ENCODE results near the gene KIAA0930. TPM values are rescaled to one million over a fixed set of nuclear protein-coding genes. Genes with fewer than 3 reads are reported as not detected.

Gene KIAA0930
- total and polyA plus RNA-seq, 2 experiments from 2014 or later: 15.0 to 78.6 TPM

DNA sequence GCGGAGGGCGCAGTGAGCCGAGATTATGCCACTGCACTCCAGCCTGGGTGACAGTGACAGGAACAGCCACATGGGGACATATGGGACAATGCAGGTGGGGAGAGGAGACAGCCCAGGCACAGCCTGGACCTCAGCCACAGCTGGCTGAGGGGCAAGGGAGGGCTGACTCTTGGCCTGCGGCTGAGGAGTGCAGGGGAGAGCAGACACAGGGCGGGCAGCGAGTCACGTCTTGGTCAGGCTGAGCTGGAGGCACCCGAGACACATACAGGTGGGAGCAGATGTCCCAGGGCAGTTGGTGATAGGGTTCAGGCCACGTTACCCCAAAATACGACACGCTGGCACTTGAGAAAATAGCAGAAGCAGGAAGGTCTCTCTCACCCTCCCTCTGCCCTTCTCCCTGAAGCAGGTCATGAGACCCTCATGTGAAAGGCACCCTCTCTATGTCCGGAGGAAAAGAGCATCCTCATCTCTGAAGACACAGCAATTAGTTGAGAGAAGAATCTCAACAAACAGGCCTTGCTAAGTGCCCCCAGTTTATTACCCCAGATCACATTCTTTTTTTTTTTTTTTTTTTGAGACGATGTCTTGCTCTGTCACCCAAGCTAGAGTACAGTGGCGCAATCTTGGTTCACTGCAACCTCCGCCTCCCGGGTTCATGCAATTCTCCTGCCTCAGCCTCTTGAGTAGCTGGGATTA, 10.5 kb downstream of the KIAA0930 start (continued):
- TF ChIP-seq, protein P1, sequence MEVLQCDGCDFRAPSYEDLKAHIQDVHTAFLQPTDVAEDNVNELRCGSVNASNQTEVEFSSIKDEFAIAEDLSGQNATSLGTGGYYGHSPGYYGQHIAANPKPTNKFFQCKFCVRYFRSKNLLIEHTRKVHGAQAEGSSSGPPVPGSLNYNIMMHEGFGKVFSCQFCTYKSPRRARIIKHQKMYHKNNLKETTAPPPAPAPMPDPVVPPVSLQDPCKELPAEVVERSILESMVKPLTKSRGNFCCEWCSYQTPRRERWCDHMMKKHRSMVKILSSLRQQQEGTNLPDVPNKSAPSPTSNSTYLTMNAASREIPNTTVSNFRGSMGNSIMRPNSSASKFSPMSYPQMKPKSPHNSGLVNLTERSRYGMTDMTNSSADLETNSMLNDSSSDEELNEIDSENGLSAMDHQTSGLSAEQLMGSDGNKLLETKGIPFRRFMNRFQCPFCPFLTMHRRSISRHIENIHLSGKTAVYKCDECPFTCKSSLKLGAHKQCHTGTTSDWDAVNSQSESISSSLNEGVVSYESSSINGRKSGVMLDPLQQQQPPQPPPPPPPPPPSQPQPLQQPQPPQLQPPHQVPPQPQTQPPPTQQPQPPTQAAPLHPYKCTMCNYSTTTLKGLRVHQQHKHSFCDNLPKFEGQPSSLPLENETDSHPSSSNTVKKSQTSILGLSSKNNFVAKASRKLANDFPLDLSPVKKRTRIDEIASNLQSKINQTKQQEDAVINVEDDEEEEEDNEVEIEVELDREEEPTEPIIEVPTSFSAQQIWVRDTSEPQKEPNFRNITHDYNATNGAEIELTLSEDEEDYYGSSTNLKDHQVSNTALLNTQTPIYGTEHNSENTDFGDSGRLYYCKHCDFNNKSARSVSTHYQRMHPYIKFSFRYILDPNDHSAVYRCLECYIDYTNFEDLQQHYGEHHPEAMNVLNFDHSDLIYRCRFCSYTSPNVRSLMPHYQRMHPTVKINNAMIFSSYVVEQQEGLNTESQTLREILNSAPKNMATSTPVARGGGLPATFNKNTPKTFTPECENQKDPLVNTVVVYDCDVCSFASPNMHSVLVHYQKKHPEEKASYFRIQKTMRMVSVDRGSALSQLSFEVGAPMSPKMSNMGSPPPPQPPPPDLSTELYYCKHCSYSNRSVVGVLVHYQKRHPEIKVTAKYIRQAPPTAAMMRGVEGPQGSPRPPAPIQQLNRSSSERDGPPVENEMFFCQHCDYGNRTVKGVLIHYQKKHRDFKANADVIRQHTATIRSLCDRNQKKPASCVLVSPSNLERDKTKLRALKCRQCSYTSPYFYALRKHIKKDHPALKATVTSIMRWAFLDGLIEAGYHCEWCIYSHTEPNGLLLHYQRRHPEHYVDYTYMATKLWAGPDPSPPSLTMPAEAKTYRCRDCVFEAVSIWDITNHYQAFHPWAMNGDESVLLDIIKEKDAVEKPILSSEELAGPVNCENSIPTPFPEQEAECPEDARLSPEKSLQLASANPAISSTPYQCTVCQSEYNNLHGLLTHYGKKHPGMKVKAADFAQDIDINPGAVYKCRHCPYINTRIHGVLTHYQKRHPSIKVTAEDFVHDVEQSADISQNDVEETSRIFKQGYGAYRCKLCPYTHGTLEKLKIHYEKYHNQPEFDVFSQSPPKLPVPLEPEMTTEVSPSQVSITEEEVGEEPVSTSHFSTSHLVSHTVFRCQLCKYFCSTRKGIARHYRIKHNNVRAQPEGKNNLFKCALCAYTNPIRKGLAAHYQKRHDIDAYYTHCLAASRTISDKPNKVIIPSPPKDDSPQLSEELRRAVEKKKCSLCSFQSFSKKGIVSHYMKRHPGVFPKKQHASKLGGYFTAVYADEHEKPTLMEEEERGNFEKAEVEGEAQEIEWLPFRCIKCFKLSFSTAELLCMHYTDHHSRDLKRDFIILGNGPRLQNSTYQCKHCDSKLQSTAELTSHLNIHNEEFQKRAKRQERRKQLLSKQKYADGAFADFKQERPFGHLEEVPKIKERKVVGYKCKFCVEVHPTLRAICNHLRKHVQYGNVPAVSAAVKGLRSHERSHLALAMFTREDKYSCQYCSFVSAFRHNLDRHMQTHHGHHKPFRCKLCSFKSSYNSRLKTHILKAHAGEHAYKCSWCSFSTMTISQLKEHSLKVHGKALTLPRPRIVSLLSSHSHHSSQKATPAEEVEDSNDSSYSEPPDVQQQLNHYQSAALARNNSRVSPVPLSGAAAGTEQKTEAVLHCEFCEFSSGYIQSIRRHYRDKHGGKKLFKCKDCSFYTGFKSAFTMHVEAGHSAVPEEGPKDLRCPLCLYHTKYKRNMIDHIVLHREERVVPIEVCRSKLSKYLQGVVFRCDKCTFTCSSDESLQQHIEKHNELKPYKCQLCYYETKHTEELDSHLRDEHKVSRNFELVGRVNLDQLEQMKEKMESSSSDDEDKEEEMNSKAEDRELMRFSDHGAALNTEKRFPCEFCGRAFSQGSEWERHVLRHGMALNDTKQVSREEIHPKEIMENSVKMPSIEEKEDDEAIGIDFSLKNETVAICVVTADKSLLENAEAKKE (CRISPR knock-in tag; IDR thresholded peaks at IDR 0.05): no peak
- TF ChIP-seq, protein P2, sequence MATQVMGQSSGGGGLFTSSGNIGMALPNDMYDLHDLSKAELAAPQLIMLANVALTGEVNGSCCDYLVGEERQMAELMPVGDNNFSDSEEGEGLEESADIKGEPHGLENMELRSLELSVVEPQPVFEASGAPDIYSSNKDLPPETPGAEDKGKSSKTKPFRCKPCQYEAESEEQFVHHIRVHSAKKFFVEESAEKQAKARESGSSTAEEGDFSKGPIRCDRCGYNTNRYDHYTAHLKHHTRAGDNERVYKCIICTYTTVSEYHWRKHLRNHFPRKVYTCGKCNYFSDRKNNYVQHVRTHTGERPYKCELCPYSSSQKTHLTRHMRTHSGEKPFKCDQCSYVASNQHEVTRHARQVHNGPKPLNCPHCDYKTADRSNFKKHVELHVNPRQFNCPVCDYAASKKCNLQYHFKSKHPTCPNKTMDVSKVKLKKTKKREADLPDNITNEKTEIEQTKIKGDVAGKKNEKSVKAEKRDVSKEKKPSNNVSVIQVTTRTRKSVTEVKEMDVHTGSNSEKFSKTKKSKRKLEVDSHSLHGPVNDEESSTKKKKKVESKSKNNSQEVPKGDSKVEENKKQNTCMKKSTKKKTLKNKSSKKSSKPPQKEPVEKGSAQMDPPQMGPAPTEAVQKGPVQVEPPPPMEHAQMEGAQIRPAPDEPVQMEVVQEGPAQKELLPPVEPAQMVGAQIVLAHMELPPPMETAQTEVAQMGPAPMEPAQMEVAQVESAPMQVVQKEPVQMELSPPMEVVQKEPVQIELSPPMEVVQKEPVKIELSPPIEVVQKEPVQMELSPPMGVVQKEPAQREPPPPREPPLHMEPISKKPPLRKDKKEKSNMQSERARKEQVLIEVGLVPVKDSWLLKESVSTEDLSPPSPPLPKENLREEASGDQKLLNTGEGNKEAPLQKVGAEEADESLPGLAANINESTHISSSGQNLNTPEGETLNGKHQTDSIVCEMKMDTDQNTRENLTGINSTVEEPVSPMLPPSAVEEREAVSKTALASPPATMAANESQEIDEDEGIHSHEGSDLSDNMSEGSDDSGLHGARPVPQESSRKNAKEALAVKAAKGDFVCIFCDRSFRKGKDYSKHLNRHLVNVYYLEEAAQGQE (IDR thresholded peaks at IDR 0.05; ENCODE audit: unreplicated experiment): no peak

DNA sequence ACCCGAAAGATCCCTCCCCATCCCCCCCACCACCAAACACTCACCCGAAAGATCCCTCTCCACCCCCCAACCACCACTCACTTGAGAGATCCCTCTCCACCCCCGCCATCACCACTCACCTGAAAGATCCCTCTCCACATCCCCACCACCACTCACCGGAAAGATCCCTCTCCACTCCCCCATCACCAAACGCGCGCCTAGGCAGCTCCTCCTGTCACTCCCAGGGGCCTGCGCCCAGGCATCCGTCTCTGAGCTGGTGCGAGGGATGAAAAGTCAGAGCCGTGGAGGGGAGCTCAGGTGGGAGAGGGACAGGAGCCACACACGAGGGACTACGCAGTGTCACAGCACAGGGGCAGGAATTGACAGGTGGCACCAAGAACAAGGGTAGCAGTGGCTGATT, 11.5 kb downstream of the KIAA0930 start:
- Mint-ChIP-seq H3K36me3 (ENCODE audit: low read depth) (no peaks in the 10 kb centered on the region; the same call in 2 of the 3 replicates), H3K9me3 (no peaks in the 10 kb centered on the region; the same call in 2 of the 3 replicates), H3K4me3 (no peak overlapping the region), H3K27me3 (ENCODE audit: insufficient read depth, low read depth, poor library complexity) (peaks cover 16% of the 10 kb centered on the region), H3K4me1 (peaks cover 37% of the 10 kb centered on the region), H3K27ac (no peak overlapping the region)
- peaks cover 3% of the 10 kb centered on the region; the same call in 1 of the 2 replicates for H4K20me1 ChIP-seq (replicated peaks; ENCODE audit: insufficient read depth)
- no peaks in the 10 kb centered on the region for H3F3A ChIP-seq (replicated peaks; ENCODE audit: low read depth)
- H3K36me3 ChIP-seq (ENCODE audit: insufficient read depth): no peaks in the 10 kb centered on the region
- H2AFZ ChIP-seq: no peak overlapping the region
- ATAC-seq (no peak), DNase-seq (ENCODE audit: low spot score) (no peak)
- no peaks in the 10 kb centered on the region for H3K9me2 ChIP-seq (ENCODE audit: insufficient read depth)
- no peak overlapping the region for H3K4me2 ChIP-seq
- H3K4me1 ChIP-seq (ENCODE audit: insufficient read depth): no peaks in the 10 kb centered on the region
- no peak overlapping the region for H3K4me3 ChIP-seq
- H3K79me2 ChIP-seq (replicated peaks; ENCODE audit: insufficient read depth): peaks cover 6% of the 10 kb centered on the region
- H3K27me3 ChIP-seq (ENCODE audit: insufficient read depth): no peaks in the 10 kb centered on the region
- no peak overlapping the region for H3K27ac ChIP-seq (ENCODE audit: low read depth)
- no peak for TF ChIP-seq ZNF331 (CRISPR knock-in tag; IDR thresholded peaks at IDR 0.05; ENCODE audit: low read depth)
- TF ChIP-seq, protein P1 (CRISPR knock-in tag; IDR thresholded peaks at IDR 0.05): no peak
- no peak for TF ChIP-seq ZNF114 (CRISPR knock-in tag; IDR thresholded peaks at IDR 0.05)

Data from GM23338 (cell line).